ENCODE results near the gene OR4N2. TPM values are rescaled to one million over a fixed set of nuclear protein-coding genes. Genes with fewer than 3 reads are reported as not detected.
"Not testable (repeated sequence)": the region's sequence is repeated elsewhere in the genome, so short reads cannot be mapped to it uniquely, and the experiment has no call there.

The OR4N2 gene
- total RNA-seq, 4 donors from 2014 or later: not detected

DNA sequence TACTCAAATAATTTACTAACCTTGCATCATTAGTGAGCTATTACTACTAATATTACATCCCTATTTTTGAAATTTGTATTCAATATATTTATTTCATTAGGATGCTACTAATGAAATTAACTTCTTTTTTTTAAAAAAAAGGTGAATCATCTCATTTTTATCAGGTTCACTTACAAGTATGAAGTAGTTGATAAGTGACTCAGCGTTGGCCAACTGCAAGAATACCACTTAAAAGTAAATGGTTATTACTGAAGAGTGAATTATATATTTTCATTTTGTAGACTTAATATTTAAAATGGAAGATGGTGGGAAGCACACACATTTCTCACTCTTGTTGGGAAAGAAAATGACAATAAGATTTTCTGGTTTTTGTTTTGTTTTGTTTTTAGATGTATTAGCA lies 19.6 kb downstream of the OR4N2 start:
- H3K9me3 ChIP-seq: peaks cover 0 to 25% (median 0%) of the 10 kb centered on the region in 4 donors
- H3K4me1 ChIP-seq: no peaks in the 10 kb centered on the region
- WGBS, 2 donors: 57 to 63% methylated on average over 1 of the region's 1 CpG
- no peaks in the 10 kb centered on the region for H3K27me3 ChIP-seq
- no peaks in the 10 kb centered on the region for H3K36me3 ChIP-seq
- TF ChIP-seq POLR2A (IDR thresholded peaks at IDR 0.05) (no peak), EP300 (IDR thresholded peaks at IDR 0.05) (no peak)
- TF ChIP-seq, protein P1, sequence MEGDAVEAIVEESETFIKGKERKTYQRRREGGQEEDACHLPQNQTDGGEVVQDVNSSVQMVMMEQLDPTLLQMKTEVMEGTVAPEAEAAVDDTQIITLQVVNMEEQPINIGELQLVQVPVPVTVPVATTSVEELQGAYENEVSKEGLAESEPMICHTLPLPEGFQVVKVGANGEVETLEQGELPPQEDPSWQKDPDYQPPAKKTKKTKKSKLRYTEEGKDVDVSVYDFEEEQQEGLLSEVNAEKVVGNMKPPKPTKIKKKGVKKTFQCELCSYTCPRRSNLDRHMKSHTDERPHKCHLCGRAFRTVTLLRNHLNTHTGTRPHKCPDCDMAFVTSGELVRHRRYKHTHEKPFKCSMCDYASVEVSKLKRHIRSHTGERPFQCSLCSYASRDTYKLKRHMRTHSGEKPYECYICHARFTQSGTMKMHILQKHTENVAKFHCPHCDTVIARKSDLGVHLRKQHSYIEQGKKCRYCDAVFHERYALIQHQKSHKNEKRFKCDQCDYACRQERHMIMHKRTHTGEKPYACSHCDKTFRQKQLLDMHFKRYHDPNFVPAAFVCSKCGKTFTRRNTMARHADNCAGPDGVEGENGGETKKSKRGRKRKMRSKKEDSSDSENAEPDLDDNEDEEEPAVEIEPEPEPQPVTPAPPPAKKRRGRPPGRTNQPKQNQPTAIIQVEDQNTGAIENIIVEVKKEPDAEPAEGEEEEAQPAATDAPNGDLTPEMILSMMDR (IDR thresholded peaks at IDR 0.05): no peak
- H3K4me3 ChIP-seq: no peak overlapping the region
- no peak for DNase-seq (ENCODE audit: low spot score in 2 of 2)
- no peak overlapping the region for H3K27ac ChIP-seq

DNA sequence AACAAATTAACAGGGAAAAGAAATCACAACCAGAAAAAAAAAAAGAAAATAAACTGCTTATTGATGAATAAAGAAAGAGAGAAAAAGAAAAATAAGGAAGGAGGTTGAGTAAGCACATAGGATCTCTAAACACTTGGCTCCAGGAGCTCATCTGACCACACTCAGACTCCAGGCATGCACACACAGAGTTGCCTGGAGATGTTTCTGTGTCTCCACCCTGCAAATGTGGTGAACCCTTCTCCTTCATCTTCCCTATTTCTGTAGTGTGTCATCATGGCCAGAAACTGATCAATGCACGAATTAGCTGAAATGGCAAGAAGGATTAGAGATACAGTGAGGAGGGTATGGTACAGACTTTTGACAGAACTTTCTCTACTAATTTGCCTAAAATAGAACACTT lies 20.2 kb downstream of the OR4N2 start:
- Histone ChIP-seq H3K27ac (no peak overlapping the region), H3K4me3 (no peak overlapping the region), H3K9me3 (peaks cover 0 to 19% (median 0%) of the 10 kb centered on the region in 4 donors), H3K36me3 (no peaks in the 10 kb centered on the region), H3K4me1 (no peaks in the 10 kb centered on the region), H3K27me3 (no peaks in the 10 kb centered on the region)
- 21 to 43% methylated on average over 1 of the region's 1 CpG for WGBS, 2 donors
- DNase-seq (ENCODE audit: low spot score in 2 of 2): no peak
- TF ChIP-seq, protein P1 (IDR thresholded peaks at IDR 0.05): no peak
- TF ChIP-seq EP300 (IDR thresholded peaks at IDR 0.05): no peak
- no peak for TF ChIP-seq POLR2A (IDR thresholded peaks at IDR 0.05)

DNA sequence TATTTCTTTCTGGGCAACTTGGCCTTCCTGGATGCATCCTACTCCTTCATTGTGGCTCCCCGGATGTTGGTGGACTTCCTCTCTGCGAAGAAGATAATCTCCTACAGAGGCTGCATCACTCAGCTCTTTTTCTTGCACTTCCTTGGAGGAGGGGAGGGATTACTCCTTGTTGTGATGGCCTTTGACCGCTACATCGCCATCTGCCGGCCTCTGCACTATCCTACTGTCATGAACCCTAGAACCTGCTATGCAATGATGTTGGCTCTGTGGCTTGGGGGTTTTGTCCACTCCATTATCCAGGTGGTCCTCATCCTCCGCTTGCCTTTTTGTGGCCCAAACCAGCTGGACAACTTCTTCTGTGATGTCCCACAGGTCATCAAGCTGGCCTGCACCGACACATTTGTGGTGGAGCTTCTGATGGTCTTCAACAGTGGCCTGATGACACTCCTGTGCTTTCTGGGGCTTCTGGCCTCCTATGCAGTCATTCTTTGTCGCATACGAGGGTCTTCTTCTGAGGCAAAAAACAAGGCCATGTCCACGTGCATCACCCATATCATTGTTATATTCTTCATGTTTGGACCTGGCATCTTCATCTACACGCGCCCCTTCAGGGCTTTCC lies 24.2 kb downstream of the OR4N2 start:
- H3K9me3 ChIP-seq; H3K4me1 ChIP-seq; H3K4me3 ChIP-seq; H3K27me3 ChIP-seq; DNase-seq (ENCODE audit: low spot score in 2 of 2); H3K27ac ChIP-seq; H3K36me3 ChIP-seq: not testable (repeated sequence)
- 55 to 63% methylated on average over 12 of the region's 12 CpGs for WGBS, 2 donors

DNA sequence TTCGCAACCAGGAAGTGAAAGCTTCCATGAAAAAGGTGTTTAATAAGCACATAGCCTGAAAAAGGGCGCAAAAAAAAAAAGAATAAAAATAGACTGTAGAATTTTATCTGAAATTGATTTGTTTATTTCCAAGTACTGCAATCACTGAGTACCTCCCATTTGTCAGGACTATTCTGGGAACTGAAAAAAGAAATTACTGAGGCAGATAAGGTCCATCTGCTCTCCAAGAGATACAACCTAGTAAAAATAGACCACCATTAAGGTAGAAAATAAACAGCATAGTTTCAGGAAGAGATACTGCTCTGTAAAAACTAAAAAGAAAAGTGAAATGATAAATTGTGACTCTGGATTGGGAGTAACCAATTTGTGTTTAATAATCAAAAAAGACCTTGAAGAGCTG lies 24.7 kb downstream of the OR4N2 start:
- no peak overlapping the region for H3K27ac ChIP-seq
- no peak overlapping the region for H3K4me3 ChIP-seq
- TF ChIP-seq POLR2A (IDR thresholded peaks at IDR 0.05) (no peak), EP300 (IDR thresholded peaks at IDR 0.05) (no peak)
- TF ChIP-seq, protein P1 (IDR thresholded peaks at IDR 0.05): no peak
- no peaks in the 10 kb centered on the region for H3K4me1 ChIP-seq
- WGBS, 2 donors: 76 to 91% methylated on average over 2 of the region's 2 CpGs
- no peaks in the 10 kb centered on the region for H3K27me3 ChIP-seq
- no peak for DNase-seq (ENCODE audit: low spot score in 2 of 2)
- no peaks in the 10 kb centered on the region for H3K36me3 ChIP-seq
- no peaks in the 10 kb centered on the region for H3K9me3 ChIP-seq

DNA sequence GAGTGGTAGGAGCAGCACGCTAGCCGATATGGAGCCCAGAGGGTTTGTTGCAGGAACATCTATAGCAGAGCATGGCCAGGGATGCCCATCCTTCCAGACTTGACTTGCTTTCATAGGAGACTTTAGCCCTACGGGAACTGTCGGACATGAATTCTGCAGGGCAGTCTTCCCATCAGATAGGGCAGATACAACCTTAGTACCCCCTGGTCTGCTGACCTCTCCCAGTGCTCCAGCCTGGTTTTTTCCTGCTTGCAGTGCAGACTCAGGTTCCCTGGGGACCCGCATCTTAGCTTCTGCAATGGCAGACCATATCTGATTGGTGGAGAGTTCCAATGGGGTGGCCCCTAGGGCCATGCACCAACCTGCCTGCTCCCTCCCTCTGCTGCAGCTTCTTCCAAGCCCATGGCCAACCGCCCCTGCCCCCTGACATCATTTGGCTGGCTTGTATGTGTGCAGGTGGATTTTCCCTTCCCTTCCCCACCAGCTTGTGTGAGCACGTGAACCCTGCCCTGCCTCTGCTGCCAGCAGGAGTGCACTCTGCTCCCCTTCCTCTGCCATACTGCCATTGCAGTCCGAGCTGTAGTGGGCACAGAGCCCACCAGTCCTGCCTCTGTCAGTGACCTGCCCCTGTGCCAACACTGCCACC lies 30.8 kb downstream of the OR4N2 start:
- H3K27me3 ChIP-seq; H3K27ac ChIP-seq; H3K4me1 ChIP-seq; H3K4me3 ChIP-seq; H3K36me3 ChIP-seq; DNase-seq (ENCODE audit: low spot score in 2 of 2): not testable (repeated sequence)
- H3K9me3 ChIP-seq: peaks cover 0 to 48% (median 2%) of the 10 kb centered on the region in 4 donors
- WGBS, 2 donors: 83 to 87% methylated on average over 8 of the region's 8 CpGs

DNA sequence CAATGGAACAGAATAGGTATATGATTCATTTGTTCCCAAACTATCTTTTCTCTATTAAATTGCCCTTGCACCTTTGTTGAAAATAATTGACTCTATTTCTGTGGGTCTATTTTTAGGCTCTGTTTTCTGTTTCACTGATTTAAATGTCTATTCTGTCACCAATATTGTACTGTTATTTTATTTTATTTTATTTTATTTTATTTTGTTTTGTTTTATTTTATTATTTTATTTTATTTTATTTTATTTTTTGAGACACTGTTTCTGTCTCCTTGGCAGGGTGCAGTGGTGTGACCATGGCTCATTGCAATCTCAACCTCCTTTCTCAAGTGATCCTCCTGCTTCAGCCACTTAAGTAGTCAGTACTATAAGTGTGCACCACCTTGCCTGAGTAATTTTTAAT lies 34.9 kb downstream of the OR4N2 start:
- no peaks in the 10 kb centered on the region for H3K4me1 ChIP-seq
- no peak overlapping the region for H3K4me3 ChIP-seq
- no peak for TF ChIP-seq POLR2A (IDR thresholded peaks at IDR 0.05)
- no peak overlapping the region for H3K27ac ChIP-seq
- no peak for DNase-seq (ENCODE audit: low spot score in 2 of 2)
- H3K9me3 ChIP-seq: peaks cover 0 to 54% (median 2%) of the 10 kb centered on the region in 4 donors
- H3K27me3 ChIP-seq: no peaks in the 10 kb centered on the region
- H3K36me3 ChIP-seq: no peaks in the 10 kb centered on the region

Measured in tibial nerve (tissue), 4 donors.